Measurements from ENCODE around the gene WFS1. TPM values are rescaled to one million over a fixed set of nuclear protein-coding genes. Genes with fewer than 3 reads are reported as not detected.

WFS1 gene
- total and polyA plus RNA-seq, 2 of the 13 experiments (the other 11 are each of a cell fraction or from before 2014, with no cell fraction given) = 39.1 to 42.2 TPM

DNA sequence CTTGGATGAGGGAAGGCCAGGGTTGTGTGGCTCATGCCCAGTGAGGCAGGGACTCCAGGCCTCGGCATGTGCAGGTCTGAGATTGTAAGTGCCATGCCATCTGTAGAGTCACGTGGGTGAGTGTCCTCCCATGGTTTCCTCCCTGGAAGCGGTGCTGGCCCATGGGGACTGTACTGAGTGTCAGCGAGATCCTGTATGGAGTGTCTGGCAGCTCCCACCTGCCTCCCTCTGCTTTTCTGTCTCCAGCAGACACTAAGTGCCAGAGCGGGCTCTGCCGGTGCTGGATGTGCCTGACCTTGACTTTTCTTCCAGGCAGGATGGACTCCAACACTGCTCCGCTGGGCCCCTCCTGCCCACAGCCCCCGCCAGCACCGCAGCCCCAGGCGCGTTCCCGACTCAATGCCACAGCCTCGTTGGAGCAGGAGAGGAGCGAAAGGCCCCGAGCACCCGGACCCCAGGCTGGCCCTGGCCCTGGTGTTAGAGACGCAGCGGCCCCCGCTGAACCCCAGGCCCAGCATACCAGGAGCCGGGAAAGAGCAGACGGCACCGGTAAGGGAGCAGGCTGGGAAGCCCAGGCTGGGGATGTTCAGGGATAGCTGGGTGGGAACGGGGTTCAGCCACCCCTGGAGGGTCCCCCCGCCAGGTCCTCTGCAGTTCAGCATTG lies 7.6 kb downstream of the WFS1 start (continued):
- no peak for TF ChIP-seq ATRX (CRISPR knock-in tag; IDR thresholded peaks at IDR 0.05; ENCODE audit: borderline replicate concordance)
- no peak for TF ChIP-seq ETV6 (CRISPR knock-in tag; conservative IDR thresholded peaks at IDR 0.05)
- TF ChIP-seq KAT8 (CRISPR knock-in tag; IDR thresholded peaks at IDR 0.05) = no peak
- no peak for TF ChIP-seq CBX5 (CRISPR knock-in tag; IDR thresholded peaks at IDR 0.05; ENCODE audit: borderline replicate concordance)
- no peak for TF ChIP-seq ZNF496 (CRISPR knock-in tag; IDR thresholded peaks at IDR 0.05; ENCODE audit: insufficient replicate concordance)
- TF ChIP-seq ZNF616 (CRISPR knock-in tag; IDR thresholded peaks at IDR 0.05; ENCODE audit: low read depth) = peak; percentile 65; the same call in 1 of the 2 replicates
- no peak for TF ChIP-seq RFX5 (IDR thresholded peaks at IDR 0.05; ENCODE audit: low read depth, low read length)
- TF ChIP-seq ZNF143 (CRISPR knock-in tag; IDR thresholded peaks at IDR 0.05) = no peak
- TF ChIP-seq, protein P1, sequence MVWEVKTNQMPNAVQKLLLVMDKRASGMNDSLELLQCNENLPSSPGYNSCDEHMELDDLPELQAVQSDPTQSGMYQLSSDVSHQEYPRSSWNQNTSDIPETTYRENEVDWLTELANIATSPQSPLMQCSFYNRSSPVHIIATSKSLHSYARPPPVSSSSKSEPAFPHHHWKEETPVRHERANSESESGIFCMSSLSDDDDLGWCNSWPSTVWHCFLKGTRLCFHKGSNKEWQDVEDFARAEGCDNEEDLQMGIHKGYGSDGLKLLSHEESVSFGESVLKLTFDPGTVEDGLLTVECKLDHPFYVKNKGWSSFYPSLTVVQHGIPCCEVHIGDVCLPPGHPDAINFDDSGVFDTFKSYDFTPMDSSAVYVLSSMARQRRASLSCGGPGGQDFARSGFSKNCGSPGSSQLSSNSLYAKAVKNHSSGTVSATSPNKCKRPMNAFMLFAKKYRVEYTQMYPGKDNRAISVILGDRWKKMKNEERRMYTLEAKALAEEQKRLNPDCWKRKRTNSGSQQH (CRISPR knock-in tag; IDR thresholded peaks at IDR 0.05; ENCODE audit: low read depth) = no peak
- 0 out of 3 replicates have a peak, but pooled peaks have one; percentile 8 for TF ChIP-seq MXI1 (IDR thresholded peaks at IDR 0.05; ENCODE audit: borderline replicate concordance, low read depth, low read length)
- no peak for TF ChIP-seq ZNF570 (CRISPR knock-in tag; IDR thresholded peaks at IDR 0.05; ENCODE audit: borderline replicate concordance)
- no peak for TF ChIP-seq EZH2 (conservative IDR thresholded peaks at IDR 0.05; ENCODE audit: low read depth, low read length)
- no peak for TF ChIP-seq HOXA7 (CRISPR knock-in tag; IDR thresholded peaks at IDR 0.05)
- no peak for TF ChIP-seq ZKSCAN1 (IDR thresholded peaks at IDR 0.05; ENCODE audit: low read length)
- no peak for TF ChIP-seq ZNF652 (CRISPR knock-in tag; IDR thresholded peaks at IDR 0.05; ENCODE audit: borderline replicate concordance, low read depth)
- TF ChIP-seq ZNF432 (CRISPR knock-in tag; IDR thresholded peaks at IDR 0.05; ENCODE audit: borderline replicate concordance) = no peak
- TF ChIP-seq, protein P2, sequence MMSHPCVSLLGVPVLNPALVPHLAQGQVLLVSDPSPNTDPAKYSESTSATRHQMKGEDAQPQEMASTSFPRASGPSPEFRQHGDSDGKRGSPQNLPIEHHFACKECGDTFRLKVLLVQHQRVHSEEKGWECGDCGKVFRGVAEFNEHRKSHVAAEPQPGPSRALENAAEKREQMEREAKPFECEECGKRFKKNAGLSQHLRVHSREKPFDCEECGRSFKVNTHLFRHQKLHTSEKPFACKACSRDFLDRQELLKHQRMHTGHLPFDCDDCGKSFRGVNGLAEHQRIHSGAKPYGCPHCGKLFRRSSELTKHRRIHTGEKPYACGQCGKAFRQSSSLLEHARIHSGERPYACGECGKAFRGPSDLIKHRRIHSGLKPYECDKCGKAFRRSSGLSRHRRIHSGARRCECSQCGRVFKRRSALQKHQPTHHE (CRISPR knock-in tag; IDR thresholded peaks at IDR 0.05; ENCODE audit: borderline replicate concordance) = no peak
- no peak for TF ChIP-seq AGO1 (IDR thresholded peaks at IDR 0.05; ENCODE audit: low read depth, low read length, poor library complexity, severe bottlenecking)
- TF ChIP-seq SMAD3 (CRISPR knock-in tag; IDR thresholded peaks at IDR 0.05) = no peak
- TF ChIP-seq ZSCAN31 (CRISPR knock-in tag; IDR thresholded peaks at IDR 0.05; ENCODE audit: low read depth) = no peak; the same call in 1 of the 2 replicates
- no peak for TF ChIP-seq TBX3 (IDR thresholded peaks at IDR 0.05; ENCODE audit: borderline replicate concordance)
- TF ChIP-seq ZNF335 (CRISPR knock-in tag; IDR thresholded peaks at IDR 0.05) = no peak
- no peak for TF ChIP-seq SAFB2 (CRISPR knock-in tag; IDR thresholded peaks at IDR 0.05; ENCODE audit: borderline replicate concordance, low read depth)
- TF ChIP-seq NRL (CRISPR knock-in tag; IDR thresholded peaks at IDR 0.05; ENCODE audit: borderline replicate concordance) = no peak
- peak; percentile 39; the same call in 1 of the 2 replicates for TF ChIP-seq MYC (CRISPR knock-in tag; IDR thresholded peaks at IDR 0.05; ENCODE audit: borderline replicate concordance)
- TF ChIP-seq GATAD1 (CRISPR knock-in tag; IDR thresholded peaks at IDR 0.05) = no peak
- TF ChIP-seq ZNF431 (CRISPR knock-in tag; IDR thresholded peaks at IDR 0.05; ENCODE audit: borderline replicate concordance, low read depth) = no peak
- no peak for TF ChIP-seq TEAD2 (CRISPR knock-in tag; IDR thresholded peaks at IDR 0.05)
- no peak for TF ChIP-seq SMAD1 (CRISPR knock-in tag; IDR thresholded peaks at IDR 0.05; ENCODE audit: borderline replicate concordance, low read depth)
- no peak for TF ChIP-seq PAF1 (CRISPR knock-in tag; IDR thresholded peaks at IDR 0.05)
